A549 (cell line): ENCODE data around the gene ANXA5. TPM values are rescaled to one million over a fixed set of nuclear protein-coding genes. Genes with fewer than 3 reads are reported as not detected.

ENCODE experiments used
- ATAC-seq, 2 experiments: fragments of 200-7000 bp in 1 of 2; fragments of >200 bp in 1 of 2; cut with Nextera tagmentation in 1 of 2; cut with Tn5 transposase in 1 of 2; 3 replicates each; pipeline versions ENCODE4 v1.8.0 to v1.9.1; 2018 to 2020; ENCODE audit warnings: mild to moderate bottlenecking in 1 of 2, moderate library complexity in 1 of 2
- CTCF ChIA-PET: fragments of 300-600 bp; sonication (Branson Sonifier 250); formaldehyde crosslinking; extraction: SDS; loops from one replicate; lab custom pipeline; 2021; ENCODE audit warnings: antibody characterized with exemption, inconsistent platforms; lab: Yijun Ruan, JAX
- POLR2A ChIA-PET: fragments of 350-600 bp; formaldehyde crosslinking; extraction: SDS; loops from one replicate; lab custom pipeline; 2021; ENCODE audit warnings: antibody characterized with exemption, inconsistent platforms; lab: Yijun Ruan, JAX
- DNase-seq, 2 experiments: peaks; one replicate each; pipeline versions ENCODE4 v3.0.0 to v3.0.0-alpha.2; 2011 to 2016; ENCODE audit warnings: low read depth in 1 of 2, low spot score in 1 of 2
- FAIRE-seq: peaks from 2 replicates; lab custom pipeline; 2011; peaks lifted over from hg19 to GRCh38; lab: Jason Lieb, UNC
- H3K27ac ChIP-seq, 2 experiments: fragments of >200 bp; sonication (Bioruptor Twin); formaldehyde crosslinking; 3 replicates each; pipeline ENCODE4 v1.5.1; 2016 to 2017
- H3K4me1 ChIP-seq: fragments of >200 bp; sonication (Bioruptor Twin); formaldehyde crosslinking; 3 replicates; pipeline ENCODE4 v1.6.1; 2016
- H3K4me2 ChIP-seq: fragments of >200 bp; sonication (Bioruptor Twin); formaldehyde crosslinking; 3 replicates; pipeline ENCODE4 v1.6.1; 2016
- H3K4me3 ChIP-seq: fragments of >200 bp; sonication (Bioruptor Twin); formaldehyde crosslinking; 3 replicates; pipeline ENCODE4 v1.5.1; 2016
- H3K9me3 ChIP-seq: fragments of >200 bp; sonication (Bioruptor Twin); formaldehyde crosslinking; 3 replicates; pipeline ENCODE4 v1.6.1; 2016
- BHLHE40 ChIP-seq: IDR thresholded peaks from 2 replicates; pipeline ENCODE4 v1.6.1; 2012; ENCODE audit warnings: low read depth, low read length, inconsistent platforms
- CBX8 ChIP-seq: fragments of 200-600 bp; sonication (generic); IDR thresholded peaks from 2 replicates; pipeline ENCODE4 v1.6.1; 2016
- CEBPB ChIP-seq, 2 experiments: fragments of >200 bp in 1 of 2; sonication (Bioruptor Twin) in 1 of 2; formaldehyde crosslinking in 1 of 2; IDR thresholded peaks; 2 replicates each; pipeline ENCODE4 v1.6.1; 2012 to 2016
- CHD2 ChIP-seq: fragments of 150-350 bp; IDR thresholded peaks from 2 replicates; pipeline ENCODE4 v1.6.1; 2014; ENCODE audit warnings: low read length; ENCODE audit not compliant: partially characterized antibody
- CHD4 ChIP-seq: fragments of 200-600 bp; sonication (generic); IDR thresholded peaks from 2 replicates; pipeline ENCODE4 v1.6.1; 2016; ENCODE audit warnings: antibody characterized with exemption, mild to moderate bottlenecking, borderline replicate concordance
- EP300 ChIP-seq, 2 experiments: fragments of >200 bp; sonication (Bioruptor Twin); formaldehyde crosslinking; IDR thresholded peaks; 2 replicates in 1 of 2; 3 replicates in 1 of 2; pipeline ENCODE4 v1.6.1; 2016 to 2017
- FOSB ChIP-seq: fragments of 250-450 bp; sonication (Bioruptor Pico); IDR thresholded peaks from 2 replicates; pipeline ENCODE4 v1.5.0; 2020; ENCODE audit warnings: mild to moderate bottlenecking, moderate library complexity
- FOXS1 ChIP-seq: fragments of 250-450 bp; sonication (Bioruptor Pico); IDR thresholded peaks from 2 replicates; pipeline ENCODE4 v1.5.0; 2020; ENCODE audit warnings: mild to moderate bottlenecking, moderate library complexity
- GATA3 ChIP-seq: IDR thresholded peaks from 2 replicates; pipeline ENCODE4 v1.6.1; 2012; ENCODE audit warnings: borderline replicate concordance
- HDAC2 ChIP-seq: fragments of 200-600 bp; sonication (generic); IDR thresholded peaks from 2 replicates; pipeline ENCODE4 v1.6.1; 2016
- HOXA7 ChIP-seq: fragments of 250-450 bp; sonication (Bioruptor Pico); IDR thresholded peaks from 2 replicates; pipeline ENCODE4 v1.5.0; 2020; ENCODE audit warnings: mild to moderate bottlenecking, moderate library complexity
- HOXB13 ChIP-seq: fragments of 250-450 bp; sonication (Bioruptor Pico); IDR thresholded peaks from 2 replicates; pipeline ENCODE4 v1.5.0; 2020; ENCODE audit warnings: low read depth, mild to moderate bottlenecking, moderate library complexity
- HOXB5 ChIP-seq: fragments of 250-450 bp; sonication (Bioruptor Pico); IDR thresholded peaks from 2 replicates; pipeline ENCODE4 v1.5.0; 2020; ENCODE audit warnings: mild to moderate bottlenecking, moderate library complexity
- JUNB ChIP-seq: fragments of >200 bp; sonication (Bioruptor Twin); formaldehyde crosslinking; IDR thresholded peaks from 2 replicates; pipeline ENCODE4 v1.6.1; 2016
- KDM5A ChIP-seq: fragments of 200-600 bp; sonication (generic); IDR thresholded peaks from 2 replicates; pipeline ENCODE4 v1.6.1; 2016; ENCODE audit warnings: antibody characterized with exemption, mild to moderate bottlenecking
- MAFK ChIP-seq: fragments of 450-650 bp; IDR thresholded peaks from 2 replicates; pipeline ENCODE4 v1.6.1; 2014; ENCODE audit not compliant: partially characterized antibody
- MAZ ChIP-seq: fragments of 150-350 bp; IDR thresholded peaks from 2 replicates; pipeline ENCODE4 v1.6.1; 2014; ENCODE audit warnings: antibody characterized with exemption, low read depth, low read length, borderline replicate concordance
- NFE2L2 ChIP-seq: fragments of 150-350 bp; conservative IDR thresholded peaks from 2 replicates; pipeline ENCODE4 v1.6.1; 2014; ENCODE audit warnings: low read length
- PHF8 ChIP-seq: fragments of 200-600 bp; sonication (generic); IDR thresholded peaks from 2 replicates; pipeline ENCODE4 v1.6.1; 2016; ENCODE audit warnings: low read depth, mild to moderate bottlenecking, antibody characterized with exemption, moderate library complexity, borderline replicate concordance
- RARB ChIP-seq: fragments of 250-450 bp; sonication (Bioruptor Pico); IDR thresholded peaks from 2 replicates; pipeline ENCODE4 v1.8.0; 2021; ENCODE audit warnings: mild to moderate bottlenecking, moderate library complexity
- RFX5 ChIP-seq: fragments of 450-650 bp; IDR thresholded peaks from 2 replicates; pipeline ENCODE4 v1.7.1; 2014; ENCODE audit warnings: antibody characterized with exemption, mild to moderate bottlenecking, moderate library complexity
- RNF2 ChIP-seq: fragments of 200-600 bp; sonication (generic); IDR thresholded peaks from 2 replicates; pipeline ENCODE4 v1.6.1; 2016; ENCODE audit warnings: low read depth, mild to moderate bottlenecking, antibody characterized with exemption, moderate library complexity, borderline replicate concordance
- TP53 ChIP-seq: fragments of 250-450 bp; sonication (Bioruptor Pico); IDR thresholded peaks from 2 replicates; pipeline ENCODE4 v1.5.0; 2021; ENCODE audit warnings: mild to moderate bottlenecking, moderate library complexity
- USF2 ChIP-seq: fragments of 450-650 bp; IDR thresholded peaks from 2 replicates; pipeline ENCODE4 v1.6.1; 2014; ENCODE audit warnings: antibody characterized with exemption
- ZC3H11A ChIP-seq: fragments of 450-650 bp; IDR thresholded peaks from 2 replicates; pipeline ENCODE4 v1.6.1; 2014; ENCODE audit warnings: antibody characterized with exemption, mild to moderate bottlenecking
- ZFP36 ChIP-seq: fragments of 450-650 bp; IDR thresholded peaks from 2 replicates; pipeline ENCODE4 v1.6.1; 2014; ENCODE audit warnings: borderline replicate concordance; ENCODE audit not compliant: partially characterized antibody
- ZSCAN20 ChIP-seq: fragments of 250-450 bp; sonication (Bioruptor Pico); IDR thresholded peaks from 2 replicates; pipeline ENCODE4 v1.8.0; 2022; ENCODE audit warnings: mild to moderate bottlenecking, moderate library complexity
- WGBS: methylation state at CpG from one replicate; pipeline ENCODE4 v1.1.6; 2017; ENCODE audit errors: missing lambda C conversion rate; 5-methylcytosine and 5-hydroxymethylcytosine counted together
- polyA plus RNA-seq, 4 experiments: library from polyadenylated mRNA; depleted of rRNA in 3 of 4; stranded (reverse); fragments of >200 nt; fragmentation: RNase III in 1 of 4; extraction: RNeasy Plus Mini Kit Qiagen cat#74134 plus additional on column Dnase treatment in 1 of 4; gene quantifications; 2 replicates in 3 of 4; 3 replicates in 1 of 4; pipeline ENCODE4 v1.2.3, GENCODE V29; 2011 to 2017
- TF ChIP-seq, protein P1 (sequence below): fragments of >200 bp; sonication (Bioruptor Twin); formaldehyde crosslinking; IDR thresholded peaks from 2 replicates; pipeline ENCODE4 v1.6.1; 2016
- TF ChIP-seq, protein P2 (sequence below): IDR thresholded peaks from 2 replicates; pipeline ENCODE4 v1.6.1; 2012; ENCODE audit warnings: low read depth, borderline replicate concordance
- TF ChIP-seq, protein P3 (sequence below): fragments of 200-600 bp; sonication (generic); IDR thresholded peaks from 2 replicates; pipeline ENCODE4 v1.6.1; 2016; ENCODE audit warnings: antibody characterized with exemption, mild to moderate bottlenecking, moderate library complexity
- TF ChIP-seq, protein P4 (sequence below): fragments of 250-450 bp; sonication (Bioruptor Pico); IDR thresholded peaks from 2 replicates; pipeline ENCODE4 v1.5.0; 2021; ENCODE audit warnings: mild to moderate bottlenecking, moderate library complexity, borderline replicate concordance

ANXA5 gene
- polyA plus RNA-seq, 2 of the 4 experiments (the other 2 are of a cell fraction), result 356 to 441 TPM

GRCh38 chr4:121642876-121643585 lies 53.7 kb downstream of the ANXA5 start (continued):
- TF ChIP-seq RNF2, result no peak

DNA sequence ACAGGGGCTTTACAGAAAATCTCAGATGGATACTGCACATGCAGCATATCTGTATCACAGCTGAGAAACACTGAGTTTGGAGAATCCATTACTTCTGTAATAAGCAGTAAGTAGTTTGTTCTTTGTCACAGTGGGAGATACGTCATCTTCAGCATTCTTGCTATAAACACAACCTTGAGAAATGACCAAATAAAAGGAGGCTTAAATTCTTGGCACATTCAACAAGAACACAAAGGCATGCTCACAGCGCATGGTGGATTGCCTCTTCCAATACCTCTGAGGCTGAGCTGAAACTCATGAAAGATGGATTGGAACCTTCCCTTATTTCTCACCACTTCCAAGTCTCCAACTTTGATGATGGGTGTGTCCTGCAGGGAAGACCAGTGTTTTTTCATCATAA lies 54.5 kb downstream of the ANXA5 start:
- Histone ChIP-seq H3K4me3 (no peak overlapping the region), H3K4me2 (no peak overlapping the region), H3K9me3 (no peaks in the 10 kb centered on the region), H3K27ac (no peak overlapping the region), H3K4me1 (no peaks in the 10 kb centered on the region)
- CTCF ChIA-PET, result interaction anchor here (0.7 to 1.1 kb wide), 2 partner anchors 40 to 95 kb away, joined by 3 to 4 read pairs; no protein-coding TSS in a partner anchor
- WGBS, result 76% methylated on average over 2 of the region's 2 CpGs
- POLR2A ChIA-PET, result no interaction called here
- FAIRE-seq (no peak), ATAC-seq (no peak), DNase-seq (no peak)
- TF ChIP-seq, protein P1, sequence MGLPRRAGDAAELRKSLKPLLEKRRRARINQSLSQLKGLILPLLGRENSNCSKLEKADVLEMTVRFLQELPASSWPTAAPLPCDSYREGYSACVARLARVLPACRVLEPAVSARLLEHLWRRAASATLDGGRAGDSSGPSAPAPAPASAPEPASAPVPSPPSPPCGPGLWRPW, result no peak
- TF ChIP-seq USF2 (no peak), ZSCAN20 (CRISPR knock-in tag) (no peak), CEBPB (IDR thresholded peaks at IDR 0.05) (no peak), ZFP36 (no peak), KDM5A (no peak), CBX8 (no peak), HDAC2 (no peak), RARB (no peak), HOXB5 (no peak), HOXA7 (CRISPR knock-in tag) (no peak), EP300 (IDR thresholded peaks at IDR 0.05) (no peak), FOSB (no peak), GATA3 (no peak)
- TF ChIP-seq, protein P2, sequence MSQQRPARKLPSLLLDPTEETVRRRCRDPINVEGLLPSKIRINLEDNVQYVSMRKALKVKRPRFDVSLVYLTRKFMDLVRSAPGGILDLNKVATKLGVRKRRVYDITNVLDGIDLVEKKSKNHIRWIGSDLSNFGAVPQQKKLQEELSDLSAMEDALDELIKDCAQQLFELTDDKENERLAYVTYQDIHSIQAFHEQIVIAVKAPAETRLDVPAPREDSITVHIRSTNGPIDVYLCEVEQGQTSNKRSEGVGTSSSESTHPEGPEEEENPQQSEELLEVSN, result no peak

DNA sequence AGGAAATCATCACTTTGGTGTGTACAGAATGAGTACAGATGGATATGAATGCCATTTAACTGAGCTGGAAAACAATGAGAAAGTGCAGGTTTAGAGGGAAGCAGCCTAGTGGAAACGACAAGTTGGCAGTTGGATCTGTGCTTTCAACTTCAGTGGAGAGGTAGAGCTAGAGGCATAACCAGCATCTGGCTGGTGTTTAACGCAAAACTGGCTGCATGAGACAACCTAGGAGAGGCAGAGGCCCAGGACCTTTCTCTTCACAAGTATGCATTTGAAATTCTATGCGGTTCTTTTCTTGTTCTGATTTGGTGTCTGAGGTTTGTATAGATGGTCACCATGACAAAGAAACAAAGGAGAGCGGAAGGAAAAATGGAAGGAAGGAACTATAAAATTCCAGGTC lies 63.1 kb downstream of the ANXA5 start:
- CTCF ChIA-PET, result no interaction called here
- no peak overlapping the region for H3K4me2 ChIP-seq
- H3K4me3 ChIP-seq, result no peak overlapping the region
- DNase-seq, result no peak
- no peaks in the 10 kb centered on the region for H3K9me3 ChIP-seq
- FAIRE-seq, result no peak
- H3K27ac ChIP-seq, result no peak overlapping the region
- no peaks in the 10 kb centered on the region for H3K4me1 ChIP-seq
- 54% methylated on average over 4 of the region's 4 CpGs for WGBS
- POLR2A ChIA-PET, result no interaction called here
- no peak for ATAC-seq
- TF ChIP-seq CHD2 (no peak), HOXB13 (CRISPR knock-in tag) (no peak), MAZ (no peak), NFE2L2 (no peak), BHLHE40 (no peak), TP53 (CRISPR knock-in tag) (no peak), PHF8 (no peak), FOXS1 (CRISPR knock-in tag) (no peak), MAFK (no peak), RFX5 (no peak), CHD4 (no peak), HOXB5 (no peak), JUNB (no peak), HOXA7 (CRISPR knock-in tag) (no peak), ZC3H11A (no peak)
- TF ChIP-seq, protein P3, sequence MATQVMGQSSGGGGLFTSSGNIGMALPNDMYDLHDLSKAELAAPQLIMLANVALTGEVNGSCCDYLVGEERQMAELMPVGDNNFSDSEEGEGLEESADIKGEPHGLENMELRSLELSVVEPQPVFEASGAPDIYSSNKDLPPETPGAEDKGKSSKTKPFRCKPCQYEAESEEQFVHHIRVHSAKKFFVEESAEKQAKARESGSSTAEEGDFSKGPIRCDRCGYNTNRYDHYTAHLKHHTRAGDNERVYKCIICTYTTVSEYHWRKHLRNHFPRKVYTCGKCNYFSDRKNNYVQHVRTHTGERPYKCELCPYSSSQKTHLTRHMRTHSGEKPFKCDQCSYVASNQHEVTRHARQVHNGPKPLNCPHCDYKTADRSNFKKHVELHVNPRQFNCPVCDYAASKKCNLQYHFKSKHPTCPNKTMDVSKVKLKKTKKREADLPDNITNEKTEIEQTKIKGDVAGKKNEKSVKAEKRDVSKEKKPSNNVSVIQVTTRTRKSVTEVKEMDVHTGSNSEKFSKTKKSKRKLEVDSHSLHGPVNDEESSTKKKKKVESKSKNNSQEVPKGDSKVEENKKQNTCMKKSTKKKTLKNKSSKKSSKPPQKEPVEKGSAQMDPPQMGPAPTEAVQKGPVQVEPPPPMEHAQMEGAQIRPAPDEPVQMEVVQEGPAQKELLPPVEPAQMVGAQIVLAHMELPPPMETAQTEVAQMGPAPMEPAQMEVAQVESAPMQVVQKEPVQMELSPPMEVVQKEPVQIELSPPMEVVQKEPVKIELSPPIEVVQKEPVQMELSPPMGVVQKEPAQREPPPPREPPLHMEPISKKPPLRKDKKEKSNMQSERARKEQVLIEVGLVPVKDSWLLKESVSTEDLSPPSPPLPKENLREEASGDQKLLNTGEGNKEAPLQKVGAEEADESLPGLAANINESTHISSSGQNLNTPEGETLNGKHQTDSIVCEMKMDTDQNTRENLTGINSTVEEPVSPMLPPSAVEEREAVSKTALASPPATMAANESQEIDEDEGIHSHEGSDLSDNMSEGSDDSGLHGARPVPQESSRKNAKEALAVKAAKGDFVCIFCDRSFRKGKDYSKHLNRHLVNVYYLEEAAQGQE, result no peak
- TF ChIP-seq, protein P4, sequence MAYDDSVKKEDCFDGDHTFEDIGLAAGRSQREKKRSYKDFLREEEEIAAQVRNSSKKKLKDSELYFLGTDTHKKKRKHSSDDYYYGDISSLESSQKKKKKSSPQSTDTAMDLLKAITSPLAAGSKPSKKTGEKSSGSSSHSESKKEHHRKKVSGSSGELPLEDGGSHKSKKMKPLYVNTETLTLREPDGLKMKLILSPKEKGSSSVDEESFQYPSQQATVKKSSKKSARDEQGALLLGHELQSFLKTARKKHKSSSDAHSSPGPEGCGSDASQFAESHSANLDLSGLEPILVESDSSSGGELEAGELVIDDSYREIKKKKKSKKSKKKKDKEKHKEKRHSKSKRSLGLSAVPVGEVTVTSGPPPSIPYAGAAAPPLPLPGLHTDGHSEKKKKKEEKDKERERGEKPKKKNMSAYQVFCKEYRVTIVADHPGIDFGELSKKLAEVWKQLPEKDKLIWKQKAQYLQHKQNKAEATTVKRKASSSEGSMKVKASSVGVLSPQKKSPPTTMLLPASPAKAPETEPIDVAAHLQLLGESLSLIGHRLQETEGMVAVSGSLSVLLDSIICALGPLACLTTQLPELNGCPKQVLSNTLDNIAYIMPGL (CRISPR knock-in tag), result no peak
